Cardiac fibroblast (primary cell): Measurements from ENCODE around the gene P4HA2.

Source experiments
- DNase-seq, 2 donors: peaks; one replicate each; pipeline versions ENCODE4 v3.0.0 to v3.0.0-alpha.2; 2010; ENCODE audit warnings: low read depth in 2 of 2
- H3K4me3 ChIP-seq, 2 donors: replicated peaks in 1 of 2; 1 replicate in 1 of 2; 2 replicates in 1 of 2; pipeline ENCODE4 v1.5.1; 2011; ENCODE audit warnings: low read depth in 2 of 2, low read length in 2 of 2, mild to moderate bottlenecking in 2 of 2, moderate library complexity in 1 of 2
- TF ChIP-seq, protein P1 (sequence below): IDR thresholded peaks from one replicate; pipeline ENCODE4 v1.5.1; 2011; ENCODE audit warnings: low read depth, mild to moderate bottlenecking, low read length, inconsistent platforms

Gene P4HA2

DNA sequence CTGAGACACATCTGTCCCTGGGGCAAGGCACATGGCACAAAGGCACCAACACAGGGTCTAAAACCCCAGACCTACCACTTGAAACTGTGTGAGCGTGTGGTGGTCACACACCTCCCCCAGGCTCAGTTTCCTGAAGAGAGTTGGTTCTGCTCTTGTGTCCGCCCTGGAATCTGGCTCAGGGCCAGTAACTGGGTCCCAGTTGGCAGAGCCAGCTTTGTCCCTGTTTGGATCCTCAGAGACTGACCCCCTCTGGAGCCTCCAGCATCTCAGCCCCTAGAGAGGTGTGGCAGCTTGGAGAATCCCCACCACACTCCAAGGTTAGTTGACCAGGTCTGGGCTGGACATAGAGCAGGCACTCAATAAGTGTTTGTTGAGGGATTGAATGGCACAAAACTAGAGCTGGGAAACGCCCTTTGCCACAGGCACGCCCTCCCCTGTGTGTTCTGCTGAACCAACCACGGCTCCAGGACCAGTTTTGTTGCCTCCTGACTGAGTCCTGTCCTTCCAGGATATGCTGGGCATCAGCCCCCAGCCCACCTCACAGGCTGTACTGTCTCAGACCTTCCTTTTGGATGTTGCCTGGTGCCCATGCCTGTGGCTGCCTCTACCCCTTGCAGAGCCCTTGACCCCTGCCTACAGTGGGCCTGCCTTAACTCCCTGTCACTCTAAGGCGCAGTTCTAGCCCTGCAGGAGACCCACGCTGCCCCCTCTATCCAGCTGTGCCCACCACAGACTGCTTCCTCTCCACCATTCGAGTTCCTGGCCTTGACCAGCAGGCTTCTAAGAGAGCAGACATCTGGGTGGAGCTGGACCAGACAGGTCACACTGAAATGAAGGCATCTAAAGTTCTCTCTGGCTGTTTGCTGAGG, 26.0 kb upstream of the P4HA2 start:
- no peak for DNase-seq
- H3K4me3 ChIP-seq = no peak overlapping the region
- TF ChIP-seq, protein P1, sequence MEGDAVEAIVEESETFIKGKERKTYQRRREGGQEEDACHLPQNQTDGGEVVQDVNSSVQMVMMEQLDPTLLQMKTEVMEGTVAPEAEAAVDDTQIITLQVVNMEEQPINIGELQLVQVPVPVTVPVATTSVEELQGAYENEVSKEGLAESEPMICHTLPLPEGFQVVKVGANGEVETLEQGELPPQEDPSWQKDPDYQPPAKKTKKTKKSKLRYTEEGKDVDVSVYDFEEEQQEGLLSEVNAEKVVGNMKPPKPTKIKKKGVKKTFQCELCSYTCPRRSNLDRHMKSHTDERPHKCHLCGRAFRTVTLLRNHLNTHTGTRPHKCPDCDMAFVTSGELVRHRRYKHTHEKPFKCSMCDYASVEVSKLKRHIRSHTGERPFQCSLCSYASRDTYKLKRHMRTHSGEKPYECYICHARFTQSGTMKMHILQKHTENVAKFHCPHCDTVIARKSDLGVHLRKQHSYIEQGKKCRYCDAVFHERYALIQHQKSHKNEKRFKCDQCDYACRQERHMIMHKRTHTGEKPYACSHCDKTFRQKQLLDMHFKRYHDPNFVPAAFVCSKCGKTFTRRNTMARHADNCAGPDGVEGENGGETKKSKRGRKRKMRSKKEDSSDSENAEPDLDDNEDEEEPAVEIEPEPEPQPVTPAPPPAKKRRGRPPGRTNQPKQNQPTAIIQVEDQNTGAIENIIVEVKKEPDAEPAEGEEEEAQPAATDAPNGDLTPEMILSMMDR = no peak

DNA sequence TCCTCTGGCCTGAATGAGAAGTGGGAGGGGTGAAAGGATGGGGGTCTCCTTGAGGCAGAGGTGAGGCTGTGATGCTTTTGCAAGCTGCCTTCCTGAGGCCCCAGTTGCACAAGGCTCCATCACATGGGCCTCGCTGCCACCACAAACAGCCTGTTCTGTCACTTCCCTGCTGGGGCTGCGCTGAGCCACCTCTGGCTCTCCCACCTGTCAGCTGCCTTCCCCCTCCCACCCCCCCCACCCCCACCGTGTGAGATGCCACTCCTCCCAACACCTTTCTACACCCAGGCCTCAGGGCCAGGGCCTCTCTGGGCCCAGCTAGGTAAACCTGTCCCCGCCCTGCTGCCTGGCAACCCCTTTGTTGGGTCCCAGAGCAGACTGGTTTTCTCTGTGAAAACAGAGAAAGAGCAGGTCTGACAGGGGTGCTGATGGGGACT, 25.4 kb upstream of the P4HA2 start:
- H3K4me3 ChIP-seq = no peak overlapping the region
- TF ChIP-seq, protein P1 = no peak
- DNase-seq = no peak

GRCh38 chr5:132251220-132251725, 23.6 kb upstream of the P4HA2 start:
- peak in 1 of 2 donors; percentile 39 for DNase-seq
- TF ChIP-seq, protein P1 = no peak
- H3K4me3 ChIP-seq = no peak overlapping the region

GRCh38 chr5:132250547-132250946, 22.9 kb upstream of the P4HA2 start:
- no peak overlapping the region for H3K4me3 ChIP-seq
- TF ChIP-seq, protein P1 = no peak
- DNase-seq = no peak

- no peak for DNase-seq
- TF ChIP-seq, protein P1 = no peak
- no peak overlapping the region for H3K4me3 ChIP-seq
These were observed 19.2 kb upstream of the P4HA2 start for GRCh38 chr5:132246806-132247205.

DNA sequence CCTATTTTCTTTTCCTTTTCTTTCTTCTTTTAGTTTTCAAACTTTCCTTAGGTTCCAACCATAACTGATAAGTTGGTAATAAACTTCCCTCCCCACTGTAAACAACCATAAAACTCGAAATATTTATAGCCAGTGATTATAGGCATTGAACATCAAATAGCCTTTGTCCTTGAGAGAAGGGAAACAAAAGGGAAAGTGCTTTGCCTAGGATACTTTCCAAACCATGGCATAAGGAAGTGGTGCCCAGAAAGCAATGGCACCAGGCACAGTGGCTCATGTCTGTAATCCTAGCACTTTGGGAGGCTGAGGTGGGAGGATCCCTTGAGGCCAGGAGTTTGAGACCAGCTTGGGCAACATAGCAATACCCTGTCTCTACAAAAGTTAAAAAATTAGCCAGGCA, 17.9 kb upstream of the P4HA2 start:
- H3K4me3 ChIP-seq = no peak overlapping the region
- DNase-seq = no peak
- TF ChIP-seq, protein P1 = no peak
